Kidney glomerular epithelial cell (primary cell): Measurements from ENCODE around the gene LCE1F.

Experiments used
- DNase-seq: peaks from one replicate; lab custom pipeline; 2025; lab: John Stamatoyannopoulos, UW

Gene LCE1F, protein sequence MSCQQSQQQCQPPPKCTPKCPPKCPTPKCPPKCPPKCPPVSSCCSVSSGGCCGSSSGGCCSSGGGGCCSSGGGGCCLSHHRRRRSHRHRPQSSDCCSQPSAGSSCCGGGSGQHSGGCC

DNA sequence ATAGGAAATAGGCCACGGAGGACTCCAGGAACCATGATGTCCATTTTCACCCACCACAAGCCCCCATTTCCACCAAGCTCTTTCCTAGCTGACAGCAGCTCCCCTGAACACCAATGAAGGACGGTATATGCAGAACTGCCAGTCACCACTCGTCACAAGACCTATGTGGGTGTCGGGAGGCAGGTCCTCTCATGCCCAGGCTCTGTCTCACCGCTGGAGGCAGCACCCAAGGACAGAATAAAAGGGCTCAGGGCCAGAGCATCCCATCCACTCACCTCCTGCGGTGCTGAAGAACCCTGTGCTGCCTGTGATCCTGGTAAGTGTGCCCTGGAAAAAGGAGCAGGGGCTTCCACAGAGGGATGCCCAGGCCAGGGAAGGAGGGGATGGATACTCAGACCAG, at the start of gene LCE1F:
Gene LCE1F, plus strand, starts transcription at position 266 of the 400 bp plus-strand sequence. CDS start 1,232 bp downstream, outside the sequence.
- DNase-seq, result no peak

DNA sequence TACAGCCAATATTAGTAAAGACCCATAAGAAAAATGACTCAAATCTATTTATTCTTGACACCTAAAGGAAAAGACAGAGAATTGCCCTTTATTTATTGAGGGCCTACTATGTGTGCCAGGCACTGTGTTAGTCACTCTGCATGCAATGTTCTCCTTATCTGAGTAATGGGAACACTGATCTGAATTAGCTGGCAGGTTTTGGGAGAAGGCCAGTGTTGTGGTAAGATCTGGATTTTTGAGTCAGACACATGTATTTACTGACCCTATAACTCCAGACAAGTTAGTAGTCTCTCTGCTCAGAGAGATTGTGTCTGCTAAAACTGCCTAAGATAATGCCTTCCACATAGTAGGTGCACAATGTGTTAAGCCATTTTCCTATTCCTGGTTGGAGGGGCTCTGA, 49.7 kb upstream of the LCE1F start:
- DNase-seq, result no peak

DNA sequence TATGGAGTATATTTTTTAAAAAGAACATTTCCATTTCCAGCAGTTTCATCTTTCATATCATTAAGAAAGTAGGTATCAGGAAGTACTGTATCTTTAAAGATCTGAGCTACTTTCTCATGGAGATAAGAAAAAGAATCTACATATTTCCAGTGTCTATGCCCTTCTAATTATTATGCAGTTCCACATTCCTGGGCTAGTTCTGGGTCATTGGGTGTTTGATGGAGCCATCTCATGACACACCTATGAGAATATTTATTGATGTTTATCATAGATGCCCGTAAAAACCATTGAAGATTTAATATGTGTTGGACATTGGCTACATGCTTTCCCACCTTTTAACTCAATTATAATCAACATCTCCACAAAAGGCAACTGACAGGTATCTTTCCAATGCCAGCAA, 46.0 kb upstream of the LCE1F start:
- no peak for DNase-seq

DNA sequence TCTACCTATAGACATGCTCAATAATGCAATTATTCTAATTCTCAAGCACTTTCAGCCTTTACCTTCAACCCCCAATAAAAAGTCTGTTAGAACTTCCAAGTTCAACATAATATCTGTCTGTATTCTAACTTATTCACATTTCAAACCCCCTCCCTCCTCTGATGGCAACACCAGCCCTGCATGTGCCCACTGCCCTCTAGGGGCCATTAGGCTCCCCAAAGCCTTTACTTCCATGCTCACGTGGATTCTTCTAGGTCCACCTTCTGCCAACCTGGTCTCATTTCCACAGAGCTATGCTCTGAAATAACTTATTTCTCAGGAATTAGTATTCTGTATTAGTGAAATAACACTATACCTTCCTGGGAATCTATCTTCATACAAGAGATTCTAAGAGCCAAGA, 39.3 kb upstream of the LCE1F start:
- DNase-seq, result no peak

DNA sequence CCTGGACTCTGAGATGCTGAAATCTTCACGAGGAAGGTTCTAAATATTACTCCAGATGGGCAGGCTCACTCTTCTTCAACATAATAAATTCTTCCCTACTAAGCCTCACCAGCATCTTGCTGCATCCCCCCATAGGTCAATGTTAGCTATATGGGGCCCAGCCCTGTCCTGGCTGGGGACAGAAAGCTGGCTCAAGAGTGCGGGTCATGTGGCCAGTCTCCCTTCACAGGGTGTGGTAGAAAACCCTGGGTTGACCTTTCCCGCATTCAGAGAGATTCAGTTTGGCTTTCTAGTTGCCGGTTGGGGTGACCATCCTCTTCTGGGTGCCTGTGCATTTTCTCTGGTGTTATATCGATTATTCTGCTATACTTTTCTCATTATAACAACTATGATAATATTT, 36.9 kb upstream of the LCE1F start:
- no peak for DNase-seq

DNA sequence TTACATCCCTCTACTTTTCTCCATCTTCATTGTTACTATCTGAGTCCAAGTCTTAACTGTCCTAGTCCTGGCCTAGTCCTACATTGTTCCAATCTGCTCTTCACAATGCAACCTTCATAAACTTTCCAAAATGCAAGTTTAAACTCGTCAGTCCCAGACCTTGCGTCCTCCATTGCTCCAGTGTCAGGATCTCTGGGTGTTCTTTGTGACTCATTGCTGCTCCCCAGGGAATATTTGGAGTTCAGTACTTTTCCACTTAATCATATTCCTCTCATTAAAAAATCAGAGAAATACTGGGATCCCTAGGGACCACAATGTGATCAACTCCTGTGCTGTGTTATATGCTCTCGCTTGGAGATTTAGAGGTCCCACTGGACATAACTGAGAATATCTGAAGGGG, 35.1 kb upstream of the LCE1F start:
- no peak for DNase-seq

DNA sequence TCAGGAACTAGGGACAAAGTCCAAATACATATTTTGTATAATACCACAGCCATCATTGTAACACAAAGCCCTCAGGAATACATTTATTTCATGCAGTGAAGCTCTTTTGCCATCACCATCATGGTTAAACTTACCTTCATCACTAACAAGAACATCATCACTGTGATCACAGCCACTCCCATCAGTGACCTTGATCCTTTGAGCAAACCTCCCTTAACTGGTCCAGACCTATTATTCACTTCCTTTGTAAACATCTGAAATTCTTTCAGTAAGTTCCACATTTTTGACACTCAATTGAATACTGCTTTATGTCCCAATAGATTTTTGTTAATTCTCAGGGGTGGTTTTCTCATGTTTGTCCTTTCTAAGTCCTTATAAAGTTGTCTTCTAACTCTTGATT, 33.3 kb upstream of the LCE1F start:
- DNase-seq, result no peak

DNA sequence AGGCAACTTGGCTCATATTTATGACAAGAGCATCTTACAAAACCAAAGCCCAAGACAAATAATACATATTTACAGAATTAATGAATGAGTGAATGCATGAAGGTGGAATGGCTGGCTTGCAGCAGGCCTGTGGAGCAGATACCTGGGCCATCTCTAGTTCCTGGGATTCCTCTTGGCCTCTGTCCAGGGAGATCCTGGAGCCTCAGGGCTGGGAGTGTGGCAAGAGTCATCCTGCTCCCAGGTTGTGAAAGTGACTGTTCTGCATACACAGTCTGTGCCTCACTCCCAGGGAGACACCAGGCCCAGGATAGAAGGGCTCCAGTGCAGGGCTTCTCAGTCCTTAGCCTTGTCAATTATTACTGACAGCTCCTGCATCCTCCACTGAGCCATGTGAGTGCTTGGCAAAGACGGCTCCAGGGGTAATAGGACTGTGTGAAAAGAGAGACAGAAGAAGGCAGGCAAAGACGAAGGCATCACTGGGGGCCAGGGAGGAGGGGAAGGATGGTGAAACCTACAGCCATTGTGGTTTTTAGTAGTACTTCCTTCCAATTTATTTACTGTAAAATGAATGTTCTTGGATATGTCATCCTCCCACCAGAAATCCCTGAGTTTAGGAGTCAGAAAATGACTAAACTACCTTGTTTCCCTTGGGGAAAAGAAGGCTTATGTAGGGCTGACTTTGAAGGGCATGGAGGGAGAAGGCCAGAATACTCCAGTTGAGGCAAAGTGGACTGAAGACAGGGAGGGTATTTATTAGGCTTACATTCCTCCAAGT, 31.4 kb upstream of the LCE1F start:
- no peak for DNase-seq

DNA sequence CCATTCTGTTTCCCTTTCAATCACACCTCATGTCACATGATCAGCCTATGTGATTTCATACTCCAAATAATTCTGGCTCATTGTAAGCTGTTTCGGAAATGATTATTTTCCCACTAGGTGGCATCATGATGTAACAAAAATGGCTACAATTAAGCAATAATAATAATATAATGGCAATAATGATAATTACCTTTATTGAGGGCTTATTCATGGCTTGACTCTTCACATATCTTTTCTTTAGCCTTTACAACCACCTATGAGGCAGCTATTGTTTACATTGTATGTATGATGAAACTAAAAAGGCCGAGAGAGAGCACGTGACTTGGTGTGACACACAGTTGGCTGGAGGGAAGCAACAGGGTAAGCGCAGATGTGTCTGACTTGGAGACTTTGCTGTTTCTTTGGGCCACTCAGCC, 29.6 kb upstream of the LCE1F start:
- no peak for DNase-seq

DNA sequence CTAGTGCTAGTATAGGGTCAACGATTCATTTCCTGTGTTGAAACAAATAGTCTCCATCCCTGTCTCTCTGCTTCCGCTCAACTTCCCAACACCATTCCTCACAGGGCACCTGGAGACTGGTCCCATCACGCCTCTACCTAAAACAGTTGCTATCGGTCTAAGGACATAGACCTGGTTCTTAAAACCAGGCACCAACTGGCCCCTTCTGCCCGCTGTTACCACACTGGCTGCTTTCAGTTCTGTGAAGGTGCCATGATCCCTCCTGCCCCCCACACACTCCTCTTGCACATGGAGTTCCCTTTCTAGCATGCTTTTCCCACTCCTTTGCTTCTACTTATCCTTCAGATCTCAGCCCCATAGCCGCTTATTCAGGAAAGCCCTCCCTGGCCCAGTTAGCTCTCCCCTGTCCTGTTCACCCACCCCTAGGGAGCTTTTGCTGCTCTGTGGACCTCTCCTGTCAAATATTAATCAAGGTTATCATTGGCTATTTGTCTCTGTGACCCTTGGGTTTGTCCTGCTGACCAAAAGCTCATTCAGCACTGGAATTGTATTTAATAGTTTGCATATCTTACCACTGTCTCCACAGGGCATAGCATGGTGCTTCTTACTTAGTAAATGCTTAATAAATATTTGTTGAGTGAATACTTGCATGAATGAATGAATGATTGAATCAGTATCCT, 29.0 kb upstream of the LCE1F start:
- no peak for DNase-seq

DNA sequence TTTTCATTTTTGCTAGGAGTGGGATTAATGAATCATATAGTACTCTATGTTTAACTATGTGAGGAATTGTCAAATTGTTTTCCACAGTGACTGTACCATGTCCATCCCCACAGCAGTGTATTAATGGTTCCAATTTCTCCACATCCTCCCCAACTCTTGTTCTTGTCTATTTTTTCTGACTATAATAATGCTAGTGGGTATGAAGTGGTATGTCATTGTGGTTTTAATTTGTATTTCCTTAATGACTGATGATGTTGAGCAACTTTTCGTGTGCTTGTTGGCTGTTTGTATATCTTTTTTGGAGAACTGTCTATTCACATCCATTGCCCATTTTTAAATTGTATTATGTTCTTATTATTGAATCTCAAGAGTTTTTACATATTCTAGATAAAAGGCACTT, 27.1 kb upstream of the LCE1F start:
- no peak for DNase-seq

DNA sequence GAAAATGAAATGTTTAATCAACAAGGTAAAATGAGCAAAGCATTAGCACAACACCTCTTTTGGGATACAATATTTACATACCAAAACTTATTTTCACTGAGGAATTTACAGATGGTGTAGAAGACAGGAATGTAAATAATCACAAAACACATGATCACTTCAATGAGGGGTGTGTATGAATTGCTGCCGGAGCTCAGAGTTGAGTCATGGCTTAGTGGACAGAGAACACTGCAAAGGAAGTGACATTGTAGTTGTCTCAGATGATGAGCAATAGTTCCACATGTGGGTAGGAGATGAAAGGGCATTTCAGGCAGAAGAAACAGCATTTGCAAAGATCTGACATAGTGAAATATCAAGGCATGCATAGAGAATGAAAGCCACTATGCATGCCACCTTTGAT, 22.7 kb upstream of the LCE1F start:
- no peak for DNase-seq

DNA sequence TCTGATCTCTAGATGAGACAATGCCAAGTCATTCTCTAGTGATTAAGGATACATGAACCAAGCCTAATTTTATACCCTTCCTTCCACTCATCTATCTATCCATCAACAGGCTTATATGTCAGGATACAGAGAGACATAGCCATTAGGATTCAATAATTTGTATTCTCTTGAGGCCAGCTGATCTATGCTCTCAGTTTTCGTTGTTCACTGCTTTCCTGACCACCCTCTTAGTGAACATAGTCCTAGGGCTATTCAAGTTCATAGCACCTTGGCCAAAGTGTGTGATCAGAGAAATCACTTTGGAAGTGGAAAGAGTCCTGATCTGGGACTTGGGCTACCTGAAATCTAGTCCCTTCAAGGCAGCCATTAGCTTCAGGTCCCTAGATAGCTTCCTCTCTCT, 21.4 kb upstream of the LCE1F start:
- no peak for DNase-seq

DNA sequence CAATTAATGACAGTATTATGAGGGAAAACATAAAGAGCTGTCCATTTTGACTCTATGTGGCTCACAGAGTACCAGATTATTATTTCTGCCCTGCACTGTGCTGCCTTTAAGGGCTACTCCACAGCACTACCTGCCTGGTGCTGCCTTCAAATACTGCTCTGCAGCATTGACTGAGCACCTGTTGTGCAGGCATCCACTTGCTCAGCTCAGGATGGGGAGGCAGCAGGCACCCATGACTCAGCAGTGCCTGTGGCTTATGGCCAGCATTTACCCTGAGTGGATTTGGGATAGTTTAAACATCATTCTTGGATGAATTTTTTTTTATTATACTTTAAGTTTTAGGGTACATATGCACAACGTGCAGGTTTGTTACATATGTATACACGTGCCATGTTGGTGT, 18.1 kb upstream of the LCE1F start:
- DNase-seq, result no peak

DNA sequence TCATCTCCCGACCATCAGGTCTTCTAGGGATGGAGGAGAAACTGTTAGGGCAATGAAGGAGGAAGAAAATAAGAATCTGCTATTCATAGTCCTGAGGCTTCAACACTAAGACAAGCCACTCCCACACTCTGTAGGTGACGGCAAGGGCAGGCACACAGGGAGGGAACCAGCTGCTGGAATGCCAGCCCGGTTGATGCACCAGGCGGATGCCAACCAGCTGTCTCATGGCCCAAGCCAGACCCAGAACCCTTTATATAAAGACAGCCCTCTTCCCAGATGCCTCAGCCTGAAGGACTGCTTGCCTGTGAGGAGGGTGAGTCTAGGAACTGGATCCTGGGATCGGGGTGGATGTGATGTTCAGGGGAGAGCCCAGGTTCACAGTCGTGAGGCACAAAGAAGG, 17.2 kb upstream of the LCE1F start, which contains the start of gene KPRP:
Gene KPRP, plus strand, starts transcription at position 279 of the 400 bp plus-strand sequence. CDS start 1,564 bp downstream, outside the sequence.
- DNase-seq, result no peak

DNA sequence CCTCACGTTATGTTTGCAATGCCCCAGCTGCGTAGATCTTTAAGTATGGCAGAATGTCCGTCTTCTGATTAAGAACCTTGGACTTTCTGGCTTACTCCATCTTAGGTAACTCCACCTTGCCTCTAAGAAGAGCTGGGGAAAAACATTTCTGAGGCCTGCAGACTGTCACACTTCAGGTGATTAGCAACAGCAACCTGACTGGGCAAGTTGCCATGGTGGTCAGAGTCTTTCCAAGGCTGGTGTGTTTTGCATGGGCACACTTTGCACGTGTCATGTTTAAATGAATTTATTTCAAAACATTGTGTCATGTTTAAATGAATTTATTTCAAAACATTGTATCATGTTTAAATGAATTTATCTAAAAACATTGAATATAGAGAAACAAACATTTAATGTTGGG, 16.3 kb upstream of the LCE1F start:
- DNase-seq, result no peak

DNA sequence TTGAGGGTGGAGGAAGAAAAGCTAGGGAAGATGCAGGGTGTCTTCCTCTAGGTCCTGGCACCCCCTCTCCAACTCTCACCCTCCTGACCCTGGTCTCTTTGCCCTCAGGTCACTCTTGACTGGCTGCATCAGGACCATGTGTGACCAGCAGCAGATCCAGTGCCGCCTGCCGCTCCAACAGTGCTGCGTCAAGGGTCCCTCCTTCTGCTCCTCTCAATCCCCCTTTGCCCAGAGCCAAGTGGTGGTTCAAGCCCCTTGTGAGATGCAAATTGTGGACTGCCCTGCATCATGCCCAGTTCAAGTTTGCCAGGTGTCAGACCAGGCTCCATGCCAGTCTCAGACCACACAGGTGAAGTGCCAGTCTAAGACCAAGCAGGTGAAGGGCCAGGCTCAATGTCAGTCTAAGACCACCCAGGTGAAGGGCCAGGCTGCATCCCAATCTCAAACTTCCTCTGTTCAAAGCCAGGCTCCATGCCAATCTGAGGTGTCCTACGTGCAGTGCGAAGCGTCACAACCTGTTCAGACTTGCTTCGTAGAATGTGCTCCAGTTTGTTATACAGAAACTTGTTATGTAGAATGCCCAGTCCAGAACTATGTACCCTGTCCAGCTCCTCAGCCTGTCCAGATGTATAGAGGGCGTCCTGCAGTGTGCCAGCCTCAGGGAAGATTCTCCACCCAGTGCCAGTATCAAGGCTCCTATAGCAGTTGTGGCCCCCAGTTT, 15.3 kb upstream of the LCE1F start:
- no peak for DNase-seq

DNA sequence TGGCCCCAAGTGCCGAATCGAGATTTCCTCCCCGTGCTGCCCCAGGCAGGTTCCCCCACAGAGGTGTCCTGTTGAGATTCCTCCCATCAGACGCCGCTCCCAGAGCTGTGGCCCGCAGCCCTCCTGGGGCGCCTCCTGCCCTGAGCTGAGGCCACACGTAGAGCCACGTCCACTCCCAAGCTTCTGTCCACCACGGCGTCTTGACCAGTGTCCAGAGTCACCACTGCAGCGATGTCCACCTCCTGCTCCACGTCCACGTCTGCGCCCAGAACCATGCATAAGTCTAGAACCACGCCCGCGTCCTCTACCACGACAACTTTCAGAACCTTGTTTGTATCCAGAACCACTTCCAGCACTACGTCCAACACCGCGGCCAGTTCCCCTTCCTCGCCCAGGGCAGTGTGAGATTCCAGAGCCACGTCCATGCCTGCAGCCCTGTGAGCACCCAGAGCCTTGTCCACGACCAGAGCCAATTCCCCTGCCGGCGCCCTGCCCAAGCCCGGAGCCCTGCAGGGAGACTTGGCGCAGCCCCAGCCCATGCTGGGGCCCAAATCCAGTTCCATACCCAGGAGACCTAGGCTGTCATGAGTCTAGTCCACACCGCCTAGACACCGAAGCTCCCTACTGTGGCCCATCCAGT, 14.3 kb upstream of the LCE1F start:
- no peak for DNase-seq

DNA sequence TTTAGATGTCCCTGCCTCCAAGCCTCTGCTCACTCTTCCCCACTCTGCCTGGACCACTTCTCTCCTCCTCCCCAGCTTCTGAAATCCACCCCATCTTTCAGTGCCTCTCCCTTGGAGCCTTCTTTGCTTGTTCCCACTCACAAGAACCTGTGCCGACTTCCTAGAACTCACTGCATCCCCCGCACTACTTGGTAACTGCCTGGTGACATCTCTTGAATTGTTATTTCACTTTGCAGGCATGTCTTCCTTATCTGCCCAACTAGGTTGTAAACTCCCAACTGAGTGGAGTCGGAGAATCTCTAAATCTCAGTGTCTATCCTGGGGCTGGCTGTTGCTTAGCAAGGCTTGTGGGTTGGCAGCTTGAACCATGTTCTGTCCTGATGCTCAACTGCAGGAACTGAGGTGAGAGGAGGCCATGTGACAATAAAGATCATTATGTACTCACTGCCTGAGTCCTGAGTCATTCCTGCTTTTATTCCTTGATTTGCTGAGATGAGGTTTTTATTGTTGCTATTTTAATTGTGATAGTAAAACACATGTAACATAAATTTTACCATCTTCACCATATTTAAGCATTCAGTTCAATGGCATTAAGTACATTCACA, 13.2 kb upstream of the LCE1F start:
- no peak for DNase-seq

DNA sequence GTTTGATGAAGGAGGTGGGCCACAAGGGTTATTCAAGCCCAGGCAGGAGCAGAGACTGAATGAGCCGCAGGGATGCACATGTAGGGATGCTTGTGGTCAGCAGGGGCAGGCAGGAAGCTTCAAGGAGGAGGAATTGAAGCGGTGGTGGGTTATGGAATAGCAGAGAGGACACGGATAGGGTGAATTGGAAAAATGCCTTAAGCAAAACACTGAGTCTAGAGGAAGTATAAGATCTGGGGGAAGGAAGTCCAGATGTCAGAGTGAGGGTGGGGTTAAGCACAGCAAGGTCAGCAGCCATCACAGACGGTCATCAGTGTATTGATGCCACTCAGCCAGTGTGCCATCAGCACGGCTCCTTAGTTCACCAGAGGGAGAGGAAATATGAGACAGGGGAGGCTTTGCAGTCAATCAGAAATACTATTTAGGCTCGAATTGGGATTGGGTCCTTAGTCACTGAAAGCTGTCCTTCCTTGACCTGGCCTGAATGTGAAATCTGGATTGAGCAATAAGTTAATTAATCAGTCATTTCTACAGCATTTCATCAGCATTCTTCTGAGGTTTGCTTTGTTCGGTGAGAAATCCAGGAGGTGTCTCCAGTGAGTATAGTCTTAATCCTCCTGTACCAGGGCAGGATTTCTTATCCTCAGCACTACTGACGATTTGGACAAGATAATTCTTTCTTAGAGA, 6.0 kb upstream of the LCE1F start:
- DNase-seq, result no peak

DNA sequence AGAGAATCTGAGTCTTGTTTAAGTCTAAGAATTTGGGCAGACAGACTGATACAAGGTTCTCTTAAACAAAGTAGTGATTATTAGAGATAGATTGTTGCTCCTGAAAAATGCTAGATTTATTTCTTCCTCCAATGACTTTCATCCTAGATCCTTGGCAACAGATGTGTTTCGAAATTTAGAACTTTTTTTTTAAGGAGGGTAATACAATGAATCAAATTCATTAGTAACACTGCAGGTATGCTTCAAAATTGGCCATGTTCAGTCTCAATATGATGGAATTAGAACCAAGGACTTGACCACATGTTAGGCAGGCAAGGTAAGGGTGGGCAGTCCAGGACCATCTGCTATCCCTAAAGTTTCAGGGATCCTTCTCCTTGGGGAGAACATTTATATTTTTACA, 4.5 kb upstream of the LCE1F start:
- DNase-seq, result no peak
